Thyroid gland (tissue), 4 donors: ENCODE measurements around the gene SETBP1. TPM values are rescaled to one million over a fixed set of nuclear protein-coding genes. Genes with fewer than 3 reads are reported as not detected.
A peak's percentile ranks its signal among the peaks of the same experiment; 100 is the strongest.

Experiments used
- DNase-seq, 2 donors: peaks; one replicate each; pipeline ENCODE4 v3.0.0-alpha.2; 2019
- H3K27ac ChIP-seq, 3 donors: fragments of 200-600 bp; sonication (generic); 1 replicate in 2 of 3; 2 replicates in 1 of 3; pipeline ENCODE4 v1.5.1; 2016 to 2019; ENCODE audit warnings: mild to moderate bottlenecking in 1 of 3, moderate library complexity in 1 of 3
- H3K27me3 ChIP-seq: fragments of 200-600 bp; sonication (generic); one replicate; pipeline ENCODE4 v1.5.1; 2019
- H3K36me3 ChIP-seq, 2 donors: fragments of 200-600 bp; sonication (generic); one replicate each; pipeline ENCODE4 v1.5.1; 2016 to 2019
- H3K4me1 ChIP-seq, 2 donors: fragments of 200-600 bp; sonication (generic); one replicate each; pipeline ENCODE4 v1.5.1; 2017 to 2019
- H3K4me3 ChIP-seq, 3 donors: fragments of 200-600 bp; sonication (generic); replicated peaks in 1 of 3; 1 replicate in 2 of 3; 2 replicates in 1 of 3; pipeline ENCODE4 v1.5.1; 2016; ENCODE audit warnings: mild to moderate bottlenecking in 1 of 3
- H3K9me3 ChIP-seq: fragments of 200-600 bp; sonication (generic); one replicate; pipeline ENCODE4 v1.5.1; 2017
- POLR2A ChIP-seq, 2 donors: fragments of 450-650 bp; IDR thresholded peaks; one replicate each; pipeline ENCODE4 v1.6.1; 2017; ENCODE audit warnings: antibody characterized with exemption in 2 of 2, mild to moderate bottlenecking in 2 of 2, moderate library complexity in 1 of 2
- WGBS, 2 donors: methylation state at CpG; one replicate each; pipeline ENCODE4 v1.1.5; 2017; 5-methylcytosine and 5-hydroxymethylcytosine counted together
- intact Hi-C: fragments of 100-400 bp; cut with DNase I; formaldehyde crosslinking; loops from one replicate; pipeline ENCODE4 v1.15.1; 2023
- total RNA-seq, 4 donors: library from RNA; depleted of rRNA; stranded (reverse); fragments of >200 nt; gene quantifications; one replicate each; pipeline ENCODE4 v1.2.3, GENCODE V29; 2016
- TF ChIP-seq, protein P1 (sequence below), 6 experiments: fragments of 200-600 bp in 3 of 6; fragments of 450-650 bp in 3 of 6; sonication (generic) in 3 of 6; IDR thresholded peaks; one replicate each; pipeline ENCODE4 v1.5.1; 2016 to 2019; ENCODE audit warnings: antibody characterized with exemption in 6 of 6, mild to moderate bottlenecking in 2 of 6, inconsistent platforms in 1 of 6, moderate library complexity in 1 of 6

Gene SETBP1
- total RNA-seq, 4 donors from 2014 or later: 32.1 to 72.0 (median 42.0) TPM

DNA sequence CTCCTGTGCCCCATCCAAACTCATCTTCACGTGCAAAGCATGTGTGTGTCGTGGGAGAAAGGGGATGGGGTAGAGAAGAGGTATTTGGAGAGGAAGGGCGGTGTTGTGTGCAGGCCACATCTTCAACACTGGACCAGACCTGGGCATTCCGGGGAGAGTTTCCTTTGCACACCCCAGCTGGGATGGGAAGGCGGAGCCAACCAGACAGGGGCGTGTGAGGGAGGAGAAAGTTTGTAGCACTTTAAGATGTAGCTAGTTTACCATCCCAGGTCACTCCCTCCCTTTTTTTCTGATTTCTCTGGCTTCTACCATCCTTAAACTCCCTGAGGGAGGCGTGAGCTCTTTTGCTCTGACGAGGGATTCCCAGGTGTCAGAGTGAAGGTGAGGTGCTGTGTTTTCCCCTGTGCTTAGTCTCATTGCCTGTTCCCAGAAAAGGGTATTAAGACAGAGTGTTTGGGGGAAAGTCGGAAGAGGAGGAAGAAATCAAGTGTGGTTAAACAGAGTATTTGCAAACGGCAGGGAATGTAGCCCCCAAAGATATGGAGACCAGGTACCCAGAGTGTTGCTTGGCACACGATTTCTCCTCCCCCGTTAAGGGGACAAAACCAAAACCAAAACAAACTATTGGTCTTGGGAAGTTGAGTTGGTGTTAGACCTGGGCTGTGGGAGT, 1.6 kb downstream of the SETBP1 start:
- DNase-seq: peak in 1 of 2 donors; percentile 14
- no peak for TF ChIP-seq POLR2A (IDR thresholded peaks at IDR 0.05)
- TF ChIP-seq, protein P1, sequence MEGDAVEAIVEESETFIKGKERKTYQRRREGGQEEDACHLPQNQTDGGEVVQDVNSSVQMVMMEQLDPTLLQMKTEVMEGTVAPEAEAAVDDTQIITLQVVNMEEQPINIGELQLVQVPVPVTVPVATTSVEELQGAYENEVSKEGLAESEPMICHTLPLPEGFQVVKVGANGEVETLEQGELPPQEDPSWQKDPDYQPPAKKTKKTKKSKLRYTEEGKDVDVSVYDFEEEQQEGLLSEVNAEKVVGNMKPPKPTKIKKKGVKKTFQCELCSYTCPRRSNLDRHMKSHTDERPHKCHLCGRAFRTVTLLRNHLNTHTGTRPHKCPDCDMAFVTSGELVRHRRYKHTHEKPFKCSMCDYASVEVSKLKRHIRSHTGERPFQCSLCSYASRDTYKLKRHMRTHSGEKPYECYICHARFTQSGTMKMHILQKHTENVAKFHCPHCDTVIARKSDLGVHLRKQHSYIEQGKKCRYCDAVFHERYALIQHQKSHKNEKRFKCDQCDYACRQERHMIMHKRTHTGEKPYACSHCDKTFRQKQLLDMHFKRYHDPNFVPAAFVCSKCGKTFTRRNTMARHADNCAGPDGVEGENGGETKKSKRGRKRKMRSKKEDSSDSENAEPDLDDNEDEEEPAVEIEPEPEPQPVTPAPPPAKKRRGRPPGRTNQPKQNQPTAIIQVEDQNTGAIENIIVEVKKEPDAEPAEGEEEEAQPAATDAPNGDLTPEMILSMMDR (IDR thresholded peaks at IDR 0.05): no peak
- Histone ChIP-seq H3K9me3 (no peaks in the 10 kb centered on the region), H3K36me3 (no peaks in the 10 kb centered on the region), H3K4me3 (no peak overlapping the region), H3K4me1 (peaks cover 7 to 14% of the 10 kb centered on the region in 2 donors), H3K27me3 (no peaks in the 10 kb centered on the region), H3K27ac (peak overlapping the region in 2 of 3 donors; percentile 84 to 97)
- WGBS, 2 donors: 55 to 65% methylated on average over 12 of the region's 12 CpGs
- intact Hi-C loops: loop anchor here (10.0 kb wide), 1 partner anchor 142 kb away; no protein-coding TSS in a partner anchor

DNA sequence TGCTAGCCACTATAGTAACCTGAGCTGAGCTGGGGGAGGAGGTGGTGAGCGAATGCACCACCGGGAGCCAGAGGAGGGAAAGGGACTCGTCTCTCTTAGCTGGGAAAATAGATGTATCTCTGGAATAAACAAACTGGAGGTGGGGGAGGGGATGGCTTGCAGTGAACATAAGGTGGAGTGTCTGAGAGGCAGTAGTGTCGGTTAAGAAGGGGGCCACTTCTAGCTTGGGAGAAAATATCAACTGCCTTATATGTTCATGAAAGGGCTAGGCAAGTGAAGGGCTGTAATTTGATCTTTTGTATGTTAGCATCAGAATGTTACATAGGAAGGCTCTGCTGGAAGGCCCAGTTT, 2.2 kb downstream of the SETBP1 start:
- peak overlapping the region in 2 of 3 donors; percentile 84 to 97 for H3K27ac ChIP-seq
- 46 to 59% methylated on average over 4 of the region's 4 CpGs for WGBS, 2 donors
- H3K4me1 ChIP-seq: peaks cover 7 to 14% of the 10 kb centered on the region in 2 donors
- DNase-seq: peak; percentile 24 to 30
- no peaks in the 10 kb centered on the region for H3K27me3 ChIP-seq
- no peak overlapping the region for H3K4me3 ChIP-seq
- no peaks in the 10 kb centered on the region for H3K9me3 ChIP-seq
- intact Hi-C loops: loop anchor here (10.0 kb wide), 1 partner anchor 142 kb away; no protein-coding TSS in a partner anchor
- no peaks in the 10 kb centered on the region for H3K36me3 ChIP-seq
- TF ChIP-seq POLR2A (IDR thresholded peaks at IDR 0.05): no peak
- TF ChIP-seq, protein P1 (IDR thresholded peaks at IDR 0.05): no peak

DNA sequence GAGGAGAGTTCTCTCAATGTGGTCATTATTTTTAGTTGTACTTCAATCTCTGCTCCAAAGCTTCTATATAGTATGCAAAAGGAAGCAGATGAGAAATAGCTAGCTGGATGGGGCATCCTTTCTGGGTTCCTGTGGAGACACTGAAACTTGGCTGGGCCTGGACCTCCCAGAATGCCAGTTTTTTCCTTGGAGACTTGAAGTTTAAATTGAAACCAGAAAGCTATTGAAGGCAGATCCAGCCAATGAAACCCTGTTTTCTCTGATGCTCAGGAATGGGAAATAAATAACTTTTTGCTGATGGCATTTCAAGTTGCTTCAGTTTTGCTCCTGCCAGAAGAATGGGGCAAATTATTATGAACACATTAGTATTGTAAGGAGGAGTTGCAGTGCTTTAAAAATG, 2.9 kb downstream of the SETBP1 start:
- H3K36me3 ChIP-seq: no peaks in the 10 kb centered on the region
- peaks cover 7 to 14% of the 10 kb centered on the region in 2 donors for H3K4me1 ChIP-seq
- no peak overlapping the region for H3K4me3 ChIP-seq
- TF ChIP-seq POLR2A (IDR thresholded peaks at IDR 0.05): no peak
- TF ChIP-seq, protein P1 (IDR thresholded peaks at IDR 0.05): no peak
- H3K27ac ChIP-seq: peak overlapping the region in 2 of 3 donors; percentile 84 to 97
- intact Hi-C loops: loop anchor here (10.0 kb wide), 1 partner anchor 141 kb away; no protein-coding TSS in a partner anchor
- no peaks in the 10 kb centered on the region for H3K27me3 ChIP-seq
- no peaks in the 10 kb centered on the region for H3K9me3 ChIP-seq
- DNase-seq: no peak

DNA sequence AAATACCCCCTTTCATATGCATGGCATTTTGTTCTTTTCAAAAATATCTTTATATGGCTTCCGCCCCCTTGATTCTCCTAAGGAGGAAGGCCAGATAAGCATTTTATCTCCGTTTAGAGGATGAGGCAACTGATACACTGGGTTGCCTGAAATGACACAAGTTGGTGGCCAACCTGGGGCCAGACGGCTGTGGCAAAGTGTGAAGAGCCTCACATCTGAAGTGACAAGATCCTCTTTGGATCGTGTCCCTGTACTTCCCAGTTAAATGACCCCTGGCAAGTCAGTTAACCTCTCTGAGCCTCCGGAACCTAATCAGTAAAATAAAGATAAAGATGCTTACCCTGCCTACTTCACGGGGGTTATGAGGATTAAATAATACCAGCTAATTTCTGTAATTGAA, 4.6 kb downstream of the SETBP1 start:
- Histone ChIP-seq H3K27ac (no peak overlapping the region), H3K9me3 (no peaks in the 10 kb centered on the region), H3K4me1 (peaks cover 7 to 14% of the 10 kb centered on the region in 2 donors), H3K4me3 (no peak overlapping the region), H3K27me3 (no peaks in the 10 kb centered on the region), H3K36me3 (no peaks in the 10 kb centered on the region)
- DNase-seq: no peak
- WGBS, 2 donors: 86 to 92% methylated on average over 6 of the region's 6 CpGs
- TF ChIP-seq POLR2A (IDR thresholded peaks at IDR 0.05): no peak
- TF ChIP-seq, protein P1 (IDR thresholded peaks at IDR 0.05): no peak
- intact Hi-C loops: loop anchor here (10.0 kb wide), 1 partner anchor 140 kb away; no protein-coding TSS in a partner anchor

DNA sequence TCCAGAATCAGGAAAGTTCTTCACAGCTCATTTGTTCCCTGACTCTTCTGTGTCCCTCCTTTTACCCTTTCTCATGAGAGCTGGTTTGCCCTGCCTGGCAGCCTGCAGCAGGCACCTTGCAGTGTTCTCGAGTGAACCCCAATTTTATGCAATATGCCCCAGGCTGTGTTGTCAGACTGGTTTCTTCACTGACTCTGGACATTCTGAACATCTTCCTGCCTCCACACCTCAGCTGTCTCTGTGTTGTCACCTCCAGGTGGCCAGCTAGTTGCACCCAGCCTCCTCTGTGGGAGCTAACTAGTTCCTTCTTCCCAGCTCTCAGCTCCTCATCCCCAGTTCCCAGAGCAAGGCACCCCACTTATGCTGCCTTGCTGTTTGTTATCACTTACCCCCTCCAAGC, 5.5 kb downstream of the SETBP1 start:
- Histone ChIP-seq H3K4me1 (peaks cover 7 to 14% of the 10 kb centered on the region in 2 donors), H3K4me3 (no peak overlapping the region), H3K9me3 (no peaks in the 10 kb centered on the region), H3K27me3 (no peaks in the 10 kb centered on the region), H3K36me3 (no peaks in the 10 kb centered on the region), H3K27ac (no peak overlapping the region)
- no peak for TF ChIP-seq POLR2A (IDR thresholded peaks at IDR 0.05)
- TF ChIP-seq, protein P1 (IDR thresholded peaks at IDR 0.05): no peak
- no peak for DNase-seq
- 65 to 85% methylated on average over 1 of the region's 1 CpG for WGBS, 2 donors
- intact Hi-C loops: loop anchor here (10.0 kb wide), 1 partner anchor 139 kb away; no protein-coding TSS in a partner anchor
